HG03066 (cell line): ENCODE results near the gene LEMD3.

Experiments
- ATAC-seq: cut with Tn5 transposase; IDR thresholded peaks from one replicate; pipeline ENCODE4 v1.9.1; 2021; ENCODE audit warnings: low read depth; ENCODE audit not compliant: unreplicated experiment

LEMD3 gene

GRCh38 chr12:65168681-65169319 lies 583 bp upstream of the LEMD3 start:
- ATAC-seq: peak; percentile 1

GRCh38 chr12:65170209-65170881 lies 962 bp downstream of the LEMD3 start:
- ATAC-seq: peak; percentile 54

GRCh38 chr12:65171073-65171472 lies 1.7 kb downstream of the LEMD3 start:
- ATAC-seq: no peak

GRCh38 chr12:65171870-65172269 lies 2.5 kb downstream of the LEMD3 start:
- ATAC-seq: no peak

- no peak for ATAC-seq
These were observed 6.0 kb downstream of the LEMD3 start for GRCh38 chr12:65175385-65175784.

GRCh38 chr12:65182012-65182739 lies 12.8 kb downstream of the LEMD3 start:
- no peak for ATAC-seq

GRCh38 chr12:65184176-65184857 lies 14.9 kb downstream of the LEMD3 start:
- no peak for ATAC-seq

- no peak for ATAC-seq
These were observed 15.5 kb downstream of the LEMD3 start for GRCh38 chr12:65184858-65185229.

- ATAC-seq: no peak
These were observed 18.3 kb downstream of the LEMD3 start for GRCh38 chr12:65187665-65188064.

- ATAC-seq: peak; percentile 34
These were observed 18.9 kb downstream of the LEMD3 start for GRCh38 chr12:65188179-65188701.

- peak; percentile 97 for ATAC-seq
These were observed 19.8 kb downstream of the LEMD3 start for GRCh38 chr12:65189028-65189718.

GRCh38 chr12:65192963-65193516 lies 23.7 kb downstream of the LEMD3 start:
- no peak for ATAC-seq

- no peak for ATAC-seq
These were observed 25.6 kb downstream of the LEMD3 start for GRCh38 chr12:65194949-65195348.

- ATAC-seq: no peak
These were observed 26.1 kb downstream of the LEMD3 start for GRCh38 chr12:65195387-65196055.

GRCh38 chr12:65196762-65197567 lies 27.6 kb downstream of the LEMD3 start:
- ATAC-seq: no peak

GRCh38 chr12:65199604-65200003 lies 30.2 kb downstream of the LEMD3 start:
- no peak for ATAC-seq

GRCh38 chr12:65200007-65200665 lies 30.8 kb downstream of the LEMD3 start:
- no peak for ATAC-seq

- ATAC-seq: no peak
These were observed 34.0 kb downstream of the LEMD3 start for GRCh38 chr12:65203376-65203775.
